HG02623 (cell line): ENCODE data around the gene ACKR2.

Experiments used
- ATAC-seq: cut with Tn5 transposase; IDR thresholded peaks from one replicate; pipeline ENCODE4 v1.9.1; 2021; ENCODE audit warnings: moderate library complexity; ENCODE audit not compliant: unreplicated experiment

ACKR2 gene

GRCh38 chr3:42853739-42854302 is 44.6 kb downstream of the ACKR2 start:
- ATAC-seq = no peak

- no peak for ATAC-seq
Measured at GRCh38 chr3:42855219-42855546, 45.9 kb downstream of the ACKR2 start.

GRCh38 chr3:42855547-42856380 is 46.5 kb downstream of the ACKR2 start:
- ATAC-seq = no peak

- ATAC-seq = no peak
Measured at GRCh38 chr3:42856544-42856943, 47.3 kb downstream of the ACKR2 start.

- no peak for ATAC-seq
Measured at GRCh38 chr3:42864321-42864950, 55.2 kb downstream of the ACKR2 start.

GRCh38 chr3:42865256-42865655 is 56.0 kb downstream of the ACKR2 start:
- no peak for ATAC-seq

- ATAC-seq = no peak
Measured at GRCh38 chr3:42867138-42867537, 57.9 kb downstream of the ACKR2 start.

- no peak for ATAC-seq
Measured at GRCh38 chr3:42868841-42869240, 59.6 kb downstream of the ACKR2 start.

GRCh38 chr3:42871592-42872196 is 62.4 kb downstream of the ACKR2 start:
- no peak for ATAC-seq

GRCh38 chr3:42872718-42873117 is 63.5 kb downstream of the ACKR2 start:
- ATAC-seq = no peak

GRCh38 chr3:42873221-42873982 is 64.2 kb downstream of the ACKR2 start:
- no peak for ATAC-seq

GRCh38 chr3:42874749-42875148 is 65.5 kb downstream of the ACKR2 start:
- no peak for ATAC-seq

GRCh38 chr3:42875325-42876151 is 66.3 kb downstream of the ACKR2 start, which contains the start of gene CYP8B1:
Gene CYP8B1, minus strand, starts transcription at chr3:42875879. Its CDS starts 63 bp downstream, at chr3:42875816.
- ATAC-seq = no peak

- no peak for ATAC-seq
Measured at GRCh38 chr3:42876401-42876800, 67.2 kb downstream of the ACKR2 start.

GRCh38 chr3:42876940-42877720 is 67.9 kb downstream of the ACKR2 start:
- ATAC-seq = no peak

- ATAC-seq = no peak
Measured at GRCh38 chr3:42877881-42878280, 68.6 kb downstream of the ACKR2 start.

GRCh38 chr3:42880183-42880582 is 70.9 kb downstream of the ACKR2 start:
- no peak for ATAC-seq

GRCh38 chr3:42880601-42881451 is 71.6 kb downstream of the ACKR2 start:
- ATAC-seq = peak; percentile 98
